Activated T-cell treated with anti-CD3 and anti-CD28 coated beads for 48 hours (primary cell): Measurements from ENCODE around the gene ADAMTS17.

Experiments used
- DNase-seq: peaks from one replicate; pipeline ENCODE4 v3.0.0-alpha.2; 2020; ENCODE audit warnings: low read depth

The ADAMTS17 gene

DNA sequence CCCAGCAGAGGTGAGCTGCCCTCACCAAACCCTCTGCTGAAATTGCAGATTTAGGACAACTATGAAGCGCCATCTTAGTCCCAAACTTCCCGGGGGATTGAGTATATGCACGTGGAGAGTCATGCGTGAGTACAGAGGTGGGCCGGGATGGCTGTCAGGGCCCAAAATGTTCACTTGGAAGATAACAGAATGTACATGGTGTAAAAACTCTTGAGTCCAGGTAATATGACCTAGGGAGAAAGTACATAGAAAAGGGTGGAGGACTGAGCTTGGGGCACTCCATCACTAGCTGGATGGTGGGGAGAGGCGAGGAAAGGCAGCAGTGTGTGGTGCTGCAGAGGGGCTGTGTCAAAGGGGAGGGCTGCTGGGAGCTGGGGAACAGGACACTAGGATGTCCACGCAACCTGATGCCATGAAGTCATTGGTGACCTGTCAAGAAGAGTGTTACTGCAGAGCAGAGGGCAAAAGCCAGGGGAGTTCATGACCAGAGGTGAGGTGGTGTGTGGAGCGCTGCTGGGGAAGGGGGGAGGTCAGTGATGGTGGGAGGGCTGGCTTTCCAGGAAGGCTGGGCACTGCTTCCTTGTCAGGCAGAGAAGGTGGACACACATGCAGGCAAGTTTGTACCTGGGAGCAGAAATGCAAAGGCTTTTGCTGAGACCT, 372.4 kb downstream of the ADAMTS17 start:
- no peak for DNase-seq

DNA sequence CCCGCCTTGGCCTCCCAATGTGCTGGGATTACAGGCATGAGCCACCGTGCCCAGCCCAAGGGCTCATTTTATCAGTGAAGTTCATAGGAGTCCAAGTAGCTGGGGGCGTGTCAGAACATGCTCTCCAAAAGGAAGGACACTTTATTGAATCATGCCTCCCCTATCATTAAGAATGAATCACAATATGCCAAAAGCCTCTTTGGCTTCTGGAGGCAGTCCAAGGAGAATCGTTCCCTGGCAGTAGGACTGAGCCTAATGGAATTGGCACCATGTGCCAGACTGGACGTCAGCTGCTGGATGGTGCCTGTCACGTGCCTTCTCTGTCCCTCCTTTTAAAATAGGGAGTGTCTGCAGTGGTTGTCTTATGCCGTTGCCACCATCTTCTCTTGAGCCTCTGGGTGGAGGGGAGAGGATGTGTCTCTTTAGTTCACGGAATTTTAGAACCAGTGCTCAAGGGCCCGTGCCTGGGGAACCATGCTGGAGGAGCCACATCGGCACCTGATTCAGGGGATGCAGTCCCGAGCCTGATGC, 373.9 kb downstream of the ADAMTS17 start:
- no peak for DNase-seq

DNA sequence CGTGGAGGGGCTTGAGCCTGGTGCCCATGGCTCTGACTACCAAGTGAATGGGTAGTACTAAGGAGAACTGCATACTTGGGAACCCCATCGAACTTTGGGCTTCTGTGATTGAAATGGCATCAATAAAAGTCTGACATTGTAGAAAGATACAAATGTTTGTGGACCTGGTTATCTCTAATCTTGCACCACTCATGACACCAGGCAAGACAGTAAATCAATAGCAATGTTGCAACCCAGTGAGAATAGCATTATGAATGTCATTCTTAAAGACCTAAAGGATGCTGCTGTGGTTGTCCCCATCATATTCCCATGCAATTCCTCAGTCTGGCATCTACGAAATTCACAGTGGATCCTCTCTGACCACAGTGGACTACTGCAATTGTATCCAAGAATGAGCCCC, 375.0 kb downstream of the ADAMTS17 start:
- DNase-seq, result no peak

DNA sequence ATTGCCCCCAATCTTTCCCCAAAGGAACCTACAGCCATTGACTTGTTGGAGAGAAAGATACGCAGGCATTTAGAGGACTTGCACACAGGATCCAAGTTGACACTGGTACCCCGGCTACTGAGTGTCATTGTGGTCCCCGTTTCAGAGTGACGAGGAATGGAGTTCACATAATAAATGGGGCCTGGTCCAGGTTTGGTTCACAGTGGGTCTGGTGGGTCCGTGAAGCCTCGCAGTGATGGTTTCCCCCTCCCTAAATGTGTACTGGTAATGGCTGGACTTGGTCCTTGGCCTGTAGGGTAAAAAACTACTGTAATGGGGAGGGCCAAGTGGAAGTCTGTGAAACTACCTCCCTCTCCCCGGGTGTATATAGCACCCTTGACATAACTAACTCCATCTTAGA, 376.4 kb downstream of the ADAMTS17 start:
- no peak for DNase-seq

DNA sequence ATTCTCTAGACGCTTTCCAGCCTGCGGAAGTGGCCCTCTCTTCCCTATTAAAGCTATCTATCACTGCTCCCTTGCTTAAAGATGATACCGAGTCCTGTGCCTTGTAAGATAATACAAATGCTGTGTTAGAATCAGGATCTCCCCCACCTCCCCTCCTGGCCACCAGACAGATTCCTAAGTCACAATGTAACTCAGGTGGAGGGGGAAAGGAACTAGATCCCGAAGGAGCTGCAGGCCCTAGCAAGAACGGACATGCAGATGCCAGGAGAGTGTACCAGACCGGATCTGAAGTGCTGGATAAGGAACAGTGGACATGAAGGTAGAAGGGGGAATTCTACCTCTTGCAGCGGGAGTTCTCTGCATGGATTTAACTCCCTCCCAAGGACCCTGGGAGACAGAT, 377.8 kb downstream of the ADAMTS17 start:
- no peak for DNase-seq

GRCh38 chr15:99963096-99963825, 378.5 kb downstream of the ADAMTS17 start:
- DNase-seq, result no peak

DNA sequence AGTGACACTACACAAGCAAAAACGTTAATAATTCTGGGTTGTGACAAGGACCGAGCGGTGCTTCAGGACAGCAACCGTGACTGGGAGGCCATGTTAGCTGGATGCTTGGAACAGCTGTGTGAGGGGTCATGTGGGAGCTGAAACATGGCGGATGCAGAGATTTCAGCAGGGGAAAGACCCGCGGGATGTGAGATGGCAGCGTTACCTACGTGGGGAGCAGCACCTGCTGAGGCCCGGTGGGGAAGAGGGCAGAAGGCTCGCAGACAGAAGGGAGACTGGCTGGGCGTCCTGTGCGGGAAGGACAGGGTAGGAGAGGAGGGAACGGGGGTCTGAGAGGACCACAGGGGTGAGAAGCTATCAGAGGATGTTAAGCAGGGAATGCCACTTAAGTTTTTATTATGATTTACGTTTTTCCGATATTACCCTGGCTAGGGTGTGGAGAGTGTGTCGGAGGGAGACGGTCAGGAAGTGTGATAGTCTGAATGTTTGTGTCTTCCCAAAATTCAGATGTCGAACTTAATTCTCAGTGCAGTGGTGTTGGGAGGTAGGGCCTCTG, 379.7 kb downstream of the ADAMTS17 start:
- no peak for DNase-seq

DNA sequence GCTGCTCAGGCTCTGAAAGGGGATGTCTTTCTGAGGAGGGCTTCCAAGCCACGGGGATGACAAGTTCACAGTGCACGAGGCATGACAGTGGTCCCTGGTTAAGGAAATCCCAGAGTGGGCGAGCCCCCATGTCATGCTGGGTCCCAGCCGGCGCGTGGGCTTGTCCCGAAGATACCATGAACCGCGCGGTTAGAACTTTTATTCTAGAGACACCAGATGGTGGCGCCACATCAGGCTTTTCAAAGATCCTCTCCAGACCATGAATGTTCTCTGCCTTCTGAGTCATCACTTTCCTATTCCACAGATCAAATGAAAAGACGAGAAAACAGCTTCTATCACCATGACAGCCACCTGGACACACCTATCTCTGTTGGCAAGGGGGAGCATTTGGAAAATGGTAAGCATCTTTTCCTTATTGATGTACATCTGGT, 380.7 kb downstream of the ADAMTS17 start:
- peak; percentile 15 for DNase-seq

- no peak for DNase-seq
Observed at GRCh38 chr15:99959326-99959725, 382.4 kb downstream of the ADAMTS17 start.

- no peak for DNase-seq
Observed at GRCh38 chr15:99958426-99959097, 383.2 kb downstream of the ADAMTS17 start.

DNA sequence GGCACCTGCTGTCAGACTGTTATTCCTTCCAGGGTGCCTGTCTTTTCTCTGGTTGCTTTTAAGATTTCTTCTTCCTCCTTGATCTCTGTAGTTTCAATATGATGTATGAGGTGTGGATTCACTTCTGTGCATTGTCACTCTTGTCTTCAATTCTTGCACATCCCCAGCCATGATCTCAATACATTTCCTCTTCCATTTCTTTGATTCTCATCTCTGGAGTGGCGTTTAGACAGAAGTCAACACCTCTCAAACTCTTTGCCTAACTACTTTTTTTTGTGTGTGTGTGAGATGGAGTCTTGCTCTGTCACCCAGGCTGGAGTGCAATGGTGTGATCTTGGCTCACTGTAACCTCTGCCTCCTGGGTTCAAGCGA, 384.1 kb downstream of the ADAMTS17 start:
- DNase-seq, result no peak

GRCh38 chr15:99956820-99957641, 384.7 kb downstream of the ADAMTS17 start:
- no peak for DNase-seq

GRCh38 chr15:99956022-99956775, 385.6 kb downstream of the ADAMTS17 start:
- DNase-seq, result no peak

- no peak for DNase-seq
Observed at GRCh38 chr15:99955532-99955931, 386.2 kb downstream of the ADAMTS17 start.

DNA sequence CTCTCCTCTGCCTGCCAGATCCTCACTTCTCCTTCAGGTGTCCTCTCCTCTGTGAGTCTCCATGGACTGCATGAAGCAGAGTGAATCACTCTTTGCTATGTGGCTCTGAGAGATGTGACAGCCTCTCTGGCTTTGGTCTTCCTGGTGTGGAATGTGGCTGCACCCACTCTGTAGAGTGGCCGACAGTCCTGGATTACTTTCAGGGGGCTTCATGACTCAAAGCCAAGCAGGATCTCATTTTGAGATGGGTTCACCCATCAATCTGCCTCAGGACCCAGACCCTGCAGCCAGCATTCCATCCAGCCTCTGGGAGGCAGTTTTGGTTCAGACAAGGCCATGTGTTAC, 386.6 kb downstream of the ADAMTS17 start:
- DNase-seq, result no peak

DNA sequence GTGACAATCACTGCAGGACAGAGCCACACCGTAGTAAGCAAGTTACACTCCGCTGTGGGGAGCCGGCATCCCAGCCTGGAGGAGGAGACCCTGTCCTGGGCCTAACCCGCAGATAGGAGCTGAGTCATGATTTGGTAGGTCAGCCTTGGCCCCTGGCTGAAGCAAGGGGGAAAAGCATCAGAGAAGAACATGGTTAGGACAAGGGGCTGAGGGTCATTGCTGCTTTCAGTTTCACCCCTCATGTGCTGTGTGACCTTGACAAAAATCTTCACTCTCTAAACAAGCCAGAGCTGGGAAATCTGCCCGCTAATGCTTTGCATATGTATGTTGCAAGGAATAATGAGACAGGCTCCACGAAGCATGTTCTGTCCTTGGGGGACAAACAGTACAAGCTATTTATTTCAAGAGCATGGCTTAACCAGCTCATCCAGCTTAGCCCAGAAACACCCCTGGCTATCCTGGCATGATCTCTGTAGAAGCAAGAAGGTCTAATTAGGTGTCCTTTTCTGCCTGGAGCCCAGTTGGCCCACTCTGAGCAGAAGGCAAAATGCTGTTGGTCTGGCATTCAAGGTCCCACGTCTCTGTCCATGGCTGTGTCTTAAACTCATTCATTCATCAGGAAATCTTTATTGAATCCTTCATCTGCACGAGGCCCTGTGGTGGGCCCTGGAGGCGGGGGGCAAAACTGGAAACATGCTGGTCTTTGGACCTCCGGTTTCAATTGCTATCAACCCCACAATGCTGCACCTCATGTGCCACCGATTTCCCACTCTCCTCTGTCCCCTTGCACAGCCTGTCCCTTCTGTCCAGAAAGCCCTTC, 387.2 kb downstream of the ADAMTS17 start:
- DNase-seq, result no peak

GRCh38 chr15:99953886-99954285, 387.9 kb downstream of the ADAMTS17 start:
- DNase-seq, result no peak

- DNase-seq, result no peak
Observed at GRCh38 chr15:99951511-99951910, 390.3 kb downstream of the ADAMTS17 start.

DNA sequence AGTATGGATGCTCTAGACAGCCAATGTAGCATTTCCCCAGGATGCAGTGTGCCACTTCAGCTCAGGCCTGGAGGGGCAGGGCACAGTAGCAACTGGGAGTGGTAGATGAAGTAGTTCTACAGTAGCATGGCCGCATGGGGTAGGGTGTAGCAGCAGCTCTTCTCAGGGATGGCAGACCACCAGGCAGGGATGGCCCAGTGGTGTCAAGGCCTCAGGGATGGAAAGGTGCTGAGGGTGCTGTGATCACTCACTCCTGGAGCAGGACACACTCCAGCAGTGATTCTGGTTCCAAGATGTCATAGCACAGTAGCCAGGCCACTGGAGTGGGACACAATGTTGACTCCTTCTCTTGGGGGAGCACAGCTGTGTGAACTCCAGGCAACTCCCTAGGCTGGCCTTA, 397.6 kb downstream of the ADAMTS17 start:
- no peak for DNase-seq

DNA sequence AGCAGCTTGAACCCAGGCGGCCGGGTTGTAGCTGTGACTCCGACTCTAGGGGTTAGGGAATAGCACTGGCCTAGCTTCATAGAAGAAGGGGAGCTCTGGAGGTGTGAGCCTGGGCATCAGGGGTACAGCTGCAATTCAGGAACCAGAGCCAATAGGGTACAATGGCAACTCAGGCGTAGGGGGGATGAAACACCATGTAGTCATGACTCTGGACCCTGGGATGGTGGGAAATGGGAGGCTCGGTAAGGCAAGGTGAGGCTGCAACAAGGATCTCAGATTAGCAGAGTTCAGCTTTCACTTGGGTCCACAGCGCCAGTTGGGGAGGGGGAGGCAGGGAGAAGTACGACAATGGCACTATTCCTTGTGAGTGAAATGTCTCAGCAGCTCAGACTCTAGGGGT, 398.3 kb downstream of the ADAMTS17 start:
- DNase-seq, result no peak
